ENCODE data around the gene HEY2. TPM values are rescaled to one million over a fixed set of nuclear protein-coding genes. Genes with fewer than 3 reads are reported as not detected.

Gene HEY2
- total RNA-seq, 3 donors from 2014 or later: 0.58 to 2.9 (median 1.5) TPM

DNA sequence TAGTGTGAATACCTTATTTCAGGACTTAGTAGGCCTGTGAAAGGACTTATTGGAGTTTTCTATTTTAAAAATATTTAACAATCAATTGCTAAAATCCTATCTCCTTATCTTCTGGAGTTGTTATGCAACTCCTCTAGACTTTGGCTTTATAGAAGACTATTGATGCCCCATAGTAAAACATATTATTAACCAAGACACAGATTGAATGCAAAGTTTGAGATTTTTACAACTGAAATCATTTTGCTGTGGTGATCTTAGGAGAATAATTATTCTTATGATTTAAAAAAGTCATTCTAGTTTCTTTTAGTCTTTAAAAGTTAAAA lies 4.5 kb downstream of the HEY2 start:
- Histone ChIP-seq H3K4me1 (ENCODE audit: low read depth) (peaks cover 6% of the 10 kb centered on the region), H3K4me3 (no peak overlapping the region), H3K9me3 (no peaks in the 10 kb centered on the region), H3K36me3 (ENCODE audit: low read depth) (no peaks in the 10 kb centered on the region)
- DNase-seq: no peak
- TF ChIP-seq, protein P1, sequence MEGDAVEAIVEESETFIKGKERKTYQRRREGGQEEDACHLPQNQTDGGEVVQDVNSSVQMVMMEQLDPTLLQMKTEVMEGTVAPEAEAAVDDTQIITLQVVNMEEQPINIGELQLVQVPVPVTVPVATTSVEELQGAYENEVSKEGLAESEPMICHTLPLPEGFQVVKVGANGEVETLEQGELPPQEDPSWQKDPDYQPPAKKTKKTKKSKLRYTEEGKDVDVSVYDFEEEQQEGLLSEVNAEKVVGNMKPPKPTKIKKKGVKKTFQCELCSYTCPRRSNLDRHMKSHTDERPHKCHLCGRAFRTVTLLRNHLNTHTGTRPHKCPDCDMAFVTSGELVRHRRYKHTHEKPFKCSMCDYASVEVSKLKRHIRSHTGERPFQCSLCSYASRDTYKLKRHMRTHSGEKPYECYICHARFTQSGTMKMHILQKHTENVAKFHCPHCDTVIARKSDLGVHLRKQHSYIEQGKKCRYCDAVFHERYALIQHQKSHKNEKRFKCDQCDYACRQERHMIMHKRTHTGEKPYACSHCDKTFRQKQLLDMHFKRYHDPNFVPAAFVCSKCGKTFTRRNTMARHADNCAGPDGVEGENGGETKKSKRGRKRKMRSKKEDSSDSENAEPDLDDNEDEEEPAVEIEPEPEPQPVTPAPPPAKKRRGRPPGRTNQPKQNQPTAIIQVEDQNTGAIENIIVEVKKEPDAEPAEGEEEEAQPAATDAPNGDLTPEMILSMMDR (IDR thresholded peaks at IDR 0.05): no peak
- intact Hi-C loops (cut with DNase I, micrococcal nuclease): no loop called here
- ATAC-seq: no peak

DNA sequence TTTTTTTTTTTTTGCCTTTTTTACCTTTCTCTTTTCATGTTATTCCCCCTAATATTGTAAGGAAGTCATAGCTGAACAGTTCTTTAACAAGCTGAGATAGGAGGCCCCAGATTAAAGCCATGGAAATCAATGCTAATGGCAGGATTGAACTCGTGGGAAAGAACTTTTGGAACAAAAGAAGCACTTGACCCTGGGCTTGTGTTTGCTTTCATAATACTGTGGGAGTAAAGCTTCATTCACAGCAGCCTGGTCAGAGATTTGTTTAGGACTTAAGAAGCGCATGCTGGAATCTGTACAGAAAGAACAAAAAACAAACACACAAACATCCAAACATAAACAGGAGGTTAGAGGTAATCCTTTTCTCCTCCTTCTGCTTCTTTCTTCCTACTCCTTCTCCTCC lies 5.1 kb downstream of the HEY2 start:
- peaks cover 5% of the 10 kb centered on the region for H3K4me1 ChIP-seq (ENCODE audit: low read depth)
- H3K9me3 ChIP-seq: no peaks in the 10 kb centered on the region
- intact Hi-C loops (cut with DNase I, micrococcal nuclease): no loop called here
- no peaks in the 10 kb centered on the region for H3K36me3 ChIP-seq (ENCODE audit: low read depth)
- ATAC-seq (no peak), DNase-seq (no peak)
- H3K4me3 ChIP-seq: no peak overlapping the region
- TF ChIP-seq, protein P1 (IDR thresholded peaks at IDR 0.05): no peak

DNA sequence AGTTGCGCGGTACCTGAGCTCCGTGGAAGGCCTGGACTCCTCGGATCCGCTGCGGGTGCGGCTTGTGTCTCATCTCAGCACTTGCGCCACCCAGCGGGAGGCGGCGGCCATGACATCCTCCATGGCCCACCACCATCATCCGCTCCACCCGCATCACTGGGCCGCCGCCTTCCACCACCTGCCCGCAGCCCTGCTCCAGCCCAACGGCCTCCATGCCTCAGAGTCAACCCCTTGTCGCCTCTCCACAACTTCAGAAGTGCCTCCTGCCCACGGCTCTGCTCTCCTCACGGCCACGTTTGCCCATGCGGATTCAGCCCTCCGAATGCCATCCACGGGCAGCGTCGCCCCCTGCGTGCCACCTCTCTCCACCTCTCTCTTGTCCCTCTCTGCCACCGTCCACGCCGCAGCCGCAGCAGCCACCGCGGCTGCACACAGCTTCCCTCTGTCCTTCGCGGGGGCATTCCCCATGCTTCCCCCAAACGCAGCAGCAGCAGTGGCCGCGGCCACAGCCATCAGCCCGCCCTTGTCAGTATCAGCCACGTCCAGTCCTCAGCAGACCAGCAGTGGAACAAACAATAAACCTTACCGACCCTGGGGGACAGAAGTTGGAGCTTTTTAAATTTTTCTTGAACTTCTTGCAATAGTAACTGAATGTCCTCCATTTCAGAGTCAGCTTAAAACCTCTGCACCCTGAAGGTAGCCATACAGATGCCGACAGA lies 9.9 kb downstream of the HEY2 start:
- Histone ChIP-seq H3K4me3 (no peak overlapping the region), H3K4me1 (ENCODE audit: low read depth) (no peaks in the 10 kb centered on the region), H3K9me3 (no peaks in the 10 kb centered on the region), H3K36me3 (ENCODE audit: low read depth) (no peaks in the 10 kb centered on the region)
- intact Hi-C loops (cut with DNase I, micrococcal nuclease): no loop called here
- ATAC-seq (no peak), DNase-seq (peak in 2 of 3 donors; percentile 16 to 36)
- TF ChIP-seq, protein P1 (IDR thresholded peaks at IDR 0.05): no peak

DNA sequence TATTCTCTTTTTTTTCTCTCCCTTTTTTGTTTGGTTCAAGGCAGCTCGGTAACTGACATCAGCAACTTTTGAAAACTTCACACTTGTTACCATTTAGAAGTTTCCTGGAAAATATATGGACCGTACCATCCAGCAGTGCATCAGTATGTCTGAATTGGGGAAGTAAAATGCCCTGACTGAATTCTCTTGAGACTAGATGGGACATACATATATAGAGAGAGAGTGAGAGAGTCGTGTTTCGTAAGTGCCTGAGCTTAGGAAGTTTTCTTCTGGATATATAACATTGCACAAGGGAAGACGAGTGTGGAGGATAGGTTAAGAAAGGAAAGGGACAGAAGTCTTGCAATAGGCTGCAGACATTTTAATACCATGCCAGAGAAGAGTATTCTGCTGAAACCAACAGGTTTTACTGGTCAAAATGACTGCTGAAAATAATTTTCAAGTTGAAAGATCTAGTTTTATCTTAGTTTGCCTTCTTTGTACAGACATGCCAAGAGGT lies 10.6 kb downstream of the HEY2 start:
- TF ChIP-seq, protein P1 (IDR thresholded peaks at IDR 0.05): no peak
- no peaks in the 10 kb centered on the region for H3K9me3 ChIP-seq
- no peak for DNase-seq
- H3K4me1 ChIP-seq (ENCODE audit: low read depth): no peaks in the 10 kb centered on the region
- intact Hi-C loops (cut with DNase I, micrococcal nuclease): no loop called here
- no peak overlapping the region for H3K4me3 ChIP-seq
- ATAC-seq: no peak
- no peaks in the 10 kb centered on the region for H3K36me3 ChIP-seq (ENCODE audit: low read depth)

DNA sequence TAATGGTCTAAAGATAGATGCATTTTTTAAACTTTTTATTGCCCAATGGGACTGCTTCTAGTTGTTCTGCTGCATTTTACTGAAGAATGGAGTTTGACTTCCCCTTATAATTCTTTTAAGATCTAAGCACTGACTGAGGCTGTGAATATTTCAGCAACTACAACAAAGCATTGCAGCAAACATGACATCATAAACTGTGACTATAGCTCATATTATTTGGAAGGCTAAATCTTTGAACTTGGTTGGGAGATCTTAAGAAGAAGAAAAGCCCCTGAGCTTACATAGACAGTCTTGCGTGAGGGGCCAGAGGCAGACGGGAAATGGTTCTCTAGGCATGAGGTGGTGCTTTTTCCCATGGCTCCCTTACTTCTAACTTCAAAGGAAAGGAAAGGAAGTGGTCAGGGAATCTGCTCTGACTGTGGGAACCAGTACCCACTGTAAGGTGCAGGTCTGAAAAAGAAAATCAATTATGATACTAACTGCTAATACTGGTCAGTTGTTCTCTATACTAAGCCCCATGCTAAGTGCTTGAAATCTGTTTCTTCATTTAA lies 14.8 kb downstream of the HEY2 start:
- TF ChIP-seq, protein P1 (IDR thresholded peaks at IDR 0.05): no peak
- H3K9me3 ChIP-seq: no peaks in the 10 kb centered on the region
- ATAC-seq (no peak), DNase-seq (no peak)
- no peaks in the 10 kb centered on the region for H3K36me3 ChIP-seq (ENCODE audit: low read depth)
- H3K4me3 ChIP-seq: no peak overlapping the region
- intact Hi-C loops (cut with DNase I, micrococcal nuclease): no loop called here
- H3K4me1 ChIP-seq (ENCODE audit: low read depth): no peaks in the 10 kb centered on the region
